Neural cell (in vitro differentiated cells): ENCODE results near the gene CD180. TPM values are rescaled to one million over a fixed set of nuclear protein-coding genes. Genes with fewer than 3 reads are reported as not detected.

ENCODE experiments used
- H2AFZ ChIP-seq: fragments of 200-600, 300-800 bp; sonication (generic), shearing (Covaris generic); 2 replicates; pipeline ENCODE4 v1.6.0; 2014; ENCODE audit warnings: low read depth, mild to moderate bottlenecking, antibody characterized with exemption, low read length, moderate library complexity
- H3F3A ChIP-seq: fragments of 200-600 bp; shearing (Covaris generic); 2 replicates; pipeline ENCODE4 v1.6.1; 2016; ENCODE audit warnings: mild to moderate bottlenecking, moderate library complexity, mixed read lengths, antibody characterized with exemption, low read length; ENCODE audit not compliant: insufficient read depth, poor library complexity, severe bottlenecking
- H3K27ac ChIP-seq: fragments of 200-600, 300-800 bp; sonication (generic), shearing (Covaris generic); 2 replicates; pipeline ENCODE4 v1.5.1; 2014; ENCODE audit warnings: mild to moderate bottlenecking, low read length, moderate library complexity
- H3K27me3 ChIP-seq: fragments of 300-800, 200-600 bp; sonication (generic), shearing (Covaris generic); 2 replicates; pipeline ENCODE4 v1.6.0; 2014; ENCODE audit warnings: mild to moderate bottlenecking, low read depth, low read length, moderate library complexity; ENCODE audit not compliant: insufficient read depth
- H3K36me3 ChIP-seq: fragments of 300-800, 200-600 bp; sonication (generic), shearing (Covaris generic); 2 replicates; pipeline ENCODE4 v1.5.1; 2014; ENCODE audit warnings: mild to moderate bottlenecking, antibody characterized with exemption, low read length, moderate library complexity; ENCODE audit not compliant: insufficient read depth
- H3K4me2 ChIP-seq: fragments of 300-800, 200-600 bp; sonication (generic), shearing (Covaris generic); 2 replicates; pipeline ENCODE4 v1.6.0; 2014; ENCODE audit warnings: mild to moderate bottlenecking, low read length
- H3K4me3 ChIP-seq: fragments of 300-800, 200-600 bp; sonication (generic), shearing (Covaris generic); 2 replicates; pipeline ENCODE4 v1.5.1; 2014; ENCODE audit warnings: mild to moderate bottlenecking, low read length, moderate library complexity
- H3K79me2 ChIP-seq: fragments of 200-600 bp; shearing (Covaris generic); replicated peaks from 2 replicates; pipeline ENCODE4 v1.6.0; 2014; ENCODE audit warnings: mild to moderate bottlenecking, low read length, moderate library complexity; ENCODE audit not compliant: insufficient read depth
- H3K9ac ChIP-seq: fragments of 300-800, 200-600 bp; sonication (generic), shearing (Covaris generic); 2 replicates; pipeline ENCODE4 v1.6.1; 2016; ENCODE audit warnings: mild to moderate bottlenecking, low read length, mixed read lengths
- H3K9me2 ChIP-seq: fragments of 200-600 bp; shearing (Covaris generic); 2 replicates; pipeline ENCODE4 v1.6.1; 2016; ENCODE audit warnings: mild to moderate bottlenecking, low read length, mixed read lengths; ENCODE audit not compliant: insufficient read depth
- H3K9me3 ChIP-seq: fragments of 200-600, 300-800 bp; sonication (generic), shearing (Covaris generic); 2 replicates; pipeline ENCODE4 v1.6.1; 2016; ENCODE audit warnings: mild to moderate bottlenecking, mixed run types, low read length, moderate library complexity, mixed read lengths
- H4K20me1 ChIP-seq: fragments of 200-600 bp; shearing (Covaris generic); 2 replicates; pipeline ENCODE4 v1.6.1; 2016; ENCODE audit warnings: mild to moderate bottlenecking, mixed run types; ENCODE audit not compliant: insufficient read depth
- EP300 ChIP-seq: fragments of 450-650 bp; conservative IDR thresholded peaks from 2 replicates; pipeline ENCODE4 v1.6.1; 2014; ENCODE audit warnings: antibody characterized with exemption, mild to moderate bottlenecking, moderate library complexity; ENCODE audit not compliant: poor library complexity, severe bottlenecking
- EZH2 ChIP-seq: fragments of 200-600, 300-800 bp; shearing (Covaris generic), sonication (generic); IDR thresholded peaks from 2 replicates; pipeline ENCODE4 v1.6.1; 2014; ENCODE audit warnings: antibody characterized with exemption, low read length, borderline replicate concordance, mild to moderate bottlenecking; ENCODE audit not compliant: insufficient read depth, poor library complexity, severe bottlenecking
- MXI1 ChIP-seq: fragments of 450-650 bp; conservative IDR thresholded peaks from 2 replicates; pipeline ENCODE4 v1.6.1; 2014; ENCODE audit warnings: antibody characterized with exemption, mild to moderate bottlenecking; ENCODE audit not compliant: poor library complexity, severe bottlenecking
- POLR2AphosphoS5 ChIP-seq: IDR thresholded peaks from 2 replicates; pipeline ENCODE4 v1.6.1; 2012
- RAD21 ChIP-seq: fragments of 450-650 bp; conservative IDR thresholded peaks from 2 replicates; pipeline ENCODE4 v1.6.1; 2014; ENCODE audit warnings: antibody characterized with exemption, mild to moderate bottlenecking, moderate library complexity
- SMC3 ChIP-seq: fragments of 450-650 bp; conservative IDR thresholded peaks from 2 replicates; pipeline ENCODE4 v1.6.1; 2014; ENCODE audit warnings: antibody characterized with exemption, mild to moderate bottlenecking, moderate library complexity; ENCODE audit not compliant: poor library complexity
- TAF1 ChIP-seq: IDR thresholded peaks from 2 replicates; pipeline ENCODE4 v1.6.1; 2012; ENCODE audit warnings: low read depth
- polyA plus RNA-seq: library from polyadenylated mRNA; depleted of rRNA; stranded (reverse); fragments of >200 nt; gene quantifications from 2 replicates; pipeline ENCODE4 v1.2.3, GENCODE V29; 2014
- TF ChIP-seq, protein P1 (sequence below): fragments of 450-650 bp; IDR thresholded peaks from 2 replicates; pipeline ENCODE4 v1.5.1; 2014; ENCODE audit warnings: antibody characterized with exemption, mild to moderate bottlenecking, moderate library complexity; ENCODE audit not compliant: poor library complexity, severe bottlenecking
- TF ChIP-seq, protein P2 (sequence below): IDR thresholded peaks from 2 replicates; pipeline ENCODE4 v1.6.1; 2012; ENCODE audit warnings: borderline replicate concordance

The CD180 gene
- polyA plus RNA-seq, 1 donor from 2014 or later: not detected

- no peaks in the 10 kb centered on the region for H3K27me3 ChIP-seq
- no peaks in the 10 kb centered on the region for H3K9me2 ChIP-seq
- no peaks in the 10 kb centered on the region for H3K36me3 ChIP-seq
- no peaks in the 10 kb centered on the region for H4K20me1 ChIP-seq
- no peak overlapping the region for H3K9ac ChIP-seq
- no peaks in the 10 kb centered on the region for H3F3A ChIP-seq
- H3K4me2 ChIP-seq: no peak overlapping the region
- TF ChIP-seq, protein P1, sequence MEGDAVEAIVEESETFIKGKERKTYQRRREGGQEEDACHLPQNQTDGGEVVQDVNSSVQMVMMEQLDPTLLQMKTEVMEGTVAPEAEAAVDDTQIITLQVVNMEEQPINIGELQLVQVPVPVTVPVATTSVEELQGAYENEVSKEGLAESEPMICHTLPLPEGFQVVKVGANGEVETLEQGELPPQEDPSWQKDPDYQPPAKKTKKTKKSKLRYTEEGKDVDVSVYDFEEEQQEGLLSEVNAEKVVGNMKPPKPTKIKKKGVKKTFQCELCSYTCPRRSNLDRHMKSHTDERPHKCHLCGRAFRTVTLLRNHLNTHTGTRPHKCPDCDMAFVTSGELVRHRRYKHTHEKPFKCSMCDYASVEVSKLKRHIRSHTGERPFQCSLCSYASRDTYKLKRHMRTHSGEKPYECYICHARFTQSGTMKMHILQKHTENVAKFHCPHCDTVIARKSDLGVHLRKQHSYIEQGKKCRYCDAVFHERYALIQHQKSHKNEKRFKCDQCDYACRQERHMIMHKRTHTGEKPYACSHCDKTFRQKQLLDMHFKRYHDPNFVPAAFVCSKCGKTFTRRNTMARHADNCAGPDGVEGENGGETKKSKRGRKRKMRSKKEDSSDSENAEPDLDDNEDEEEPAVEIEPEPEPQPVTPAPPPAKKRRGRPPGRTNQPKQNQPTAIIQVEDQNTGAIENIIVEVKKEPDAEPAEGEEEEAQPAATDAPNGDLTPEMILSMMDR: no peak
- no peak for TF ChIP-seq EZH2
- H3K9me3 ChIP-seq: no peaks in the 10 kb centered on the region
- H3K27ac ChIP-seq: no peak overlapping the region
- no peak overlapping the region for H3K4me3 ChIP-seq
- H3K79me2 ChIP-seq: no peaks in the 10 kb centered on the region
- no peak overlapping the region for H2AFZ ChIP-seq
Observed at GRCh38 chr5:67211926-67212325, 15.3 kb upstream of the CD180 start.

GRCh38 chr5:67209141-67209771 is 12.7 kb upstream of the CD180 start:
- H3K9me2 ChIP-seq: no peaks in the 10 kb centered on the region
- H3K36me3 ChIP-seq: no peaks in the 10 kb centered on the region
- TF ChIP-seq SMC3: peak; percentile 95
- no peak for TF ChIP-seq EZH2
- TF ChIP-seq, protein P1: peak; percentile 91
- peak; percentile 95 for TF ChIP-seq RAD21
- H3F3A ChIP-seq: no peaks in the 10 kb centered on the region
- H2AFZ ChIP-seq: no peak overlapping the region
- H3K27ac ChIP-seq: no peak overlapping the region
- no peaks in the 10 kb centered on the region for H4K20me1 ChIP-seq
- no peaks in the 10 kb centered on the region for H3K79me2 ChIP-seq
- no peak overlapping the region for H3K9ac ChIP-seq
- no peaks in the 10 kb centered on the region for H3K27me3 ChIP-seq
- no peak overlapping the region for H3K4me3 ChIP-seq
- no peak overlapping the region for H3K4me2 ChIP-seq
- H3K9me3 ChIP-seq: no peaks in the 10 kb centered on the region

- H3K4me3 ChIP-seq: no peak overlapping the region
- H3K27ac ChIP-seq: no peak overlapping the region
- no peaks in the 10 kb centered on the region for H3F3A ChIP-seq
- H3K4me2 ChIP-seq: no peak overlapping the region
- H4K20me1 ChIP-seq: no peaks in the 10 kb centered on the region
- no peaks in the 10 kb centered on the region for H3K36me3 ChIP-seq
- H3K79me2 ChIP-seq: no peaks in the 10 kb centered on the region
- no peaks in the 10 kb centered on the region for H3K27me3 ChIP-seq
- no peak overlapping the region for H2AFZ ChIP-seq
- TF ChIP-seq, protein P1: no peak
- no peak for TF ChIP-seq EP300
- TF ChIP-seq POLR2AphosphoS5: no peak
- TF ChIP-seq MXI1: no peak
- no peak for TF ChIP-seq EZH2
- TF ChIP-seq SMC3: no peak
- TF ChIP-seq RAD21: no peak
- TF ChIP-seq, protein P2, sequence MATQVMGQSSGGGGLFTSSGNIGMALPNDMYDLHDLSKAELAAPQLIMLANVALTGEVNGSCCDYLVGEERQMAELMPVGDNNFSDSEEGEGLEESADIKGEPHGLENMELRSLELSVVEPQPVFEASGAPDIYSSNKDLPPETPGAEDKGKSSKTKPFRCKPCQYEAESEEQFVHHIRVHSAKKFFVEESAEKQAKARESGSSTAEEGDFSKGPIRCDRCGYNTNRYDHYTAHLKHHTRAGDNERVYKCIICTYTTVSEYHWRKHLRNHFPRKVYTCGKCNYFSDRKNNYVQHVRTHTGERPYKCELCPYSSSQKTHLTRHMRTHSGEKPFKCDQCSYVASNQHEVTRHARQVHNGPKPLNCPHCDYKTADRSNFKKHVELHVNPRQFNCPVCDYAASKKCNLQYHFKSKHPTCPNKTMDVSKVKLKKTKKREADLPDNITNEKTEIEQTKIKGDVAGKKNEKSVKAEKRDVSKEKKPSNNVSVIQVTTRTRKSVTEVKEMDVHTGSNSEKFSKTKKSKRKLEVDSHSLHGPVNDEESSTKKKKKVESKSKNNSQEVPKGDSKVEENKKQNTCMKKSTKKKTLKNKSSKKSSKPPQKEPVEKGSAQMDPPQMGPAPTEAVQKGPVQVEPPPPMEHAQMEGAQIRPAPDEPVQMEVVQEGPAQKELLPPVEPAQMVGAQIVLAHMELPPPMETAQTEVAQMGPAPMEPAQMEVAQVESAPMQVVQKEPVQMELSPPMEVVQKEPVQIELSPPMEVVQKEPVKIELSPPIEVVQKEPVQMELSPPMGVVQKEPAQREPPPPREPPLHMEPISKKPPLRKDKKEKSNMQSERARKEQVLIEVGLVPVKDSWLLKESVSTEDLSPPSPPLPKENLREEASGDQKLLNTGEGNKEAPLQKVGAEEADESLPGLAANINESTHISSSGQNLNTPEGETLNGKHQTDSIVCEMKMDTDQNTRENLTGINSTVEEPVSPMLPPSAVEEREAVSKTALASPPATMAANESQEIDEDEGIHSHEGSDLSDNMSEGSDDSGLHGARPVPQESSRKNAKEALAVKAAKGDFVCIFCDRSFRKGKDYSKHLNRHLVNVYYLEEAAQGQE: no peak
- TF ChIP-seq TAF1: no peak
- H3K9ac ChIP-seq: no peak overlapping the region
- H3K9me3 ChIP-seq: no peaks in the 10 kb centered on the region
- no peaks in the 10 kb centered on the region for H3K9me2 ChIP-seq
Observed at GRCh38 chr5:67208403-67208802, 11.8 kb upstream of the CD180 start.
